Peyer's patch (tissue), 4 donors: ENCODE results near the gene SLC22A9. TPM values are rescaled to one million over a fixed set of nuclear protein-coding genes. Genes with fewer than 3 reads are reported as not detected.

ENCODE experiments used
- DNase-seq, 3 donors: peaks; one replicate each; pipeline ENCODE4 v3.0.0-alpha.2; 2017 to 2019
- H3K27ac ChIP-seq, 4 donors: fragments of 200-600 bp; sonication (generic); one replicate each; pipeline ENCODE4 v1.5.1; 2016 to 2019
- H3K27me3 ChIP-seq, 2 donors: fragments of 200-600 bp; sonication (generic); one replicate each; pipeline ENCODE4 v1.5.1; 2019
- H3K36me3 ChIP-seq, 3 donors: fragments of 200-600 bp; sonication (generic); one replicate each; pipeline ENCODE4 v1.5.1; 2016 to 2019
- H3K4me1 ChIP-seq, 4 donors: fragments of 200-600 bp; sonication (generic); one replicate each; pipeline ENCODE4 v1.5.1; 2016 to 2019
- H3K4me3 ChIP-seq, 4 donors: fragments of 200-600 bp; sonication (generic); 1 replicate in 3 of 4; 2 replicates in 1 of 4; pipeline ENCODE4 v1.5.1; 2016 to 2019; ENCODE audit warnings: mild to moderate bottlenecking in 1 of 4
- H3K9me3 ChIP-seq, 4 donors: fragments of 200-600 bp; sonication (generic); one replicate each; pipeline ENCODE4 v1.5.1; 2016 to 2019; ENCODE audit warnings: mild to moderate bottlenecking in 1 of 4
- CTCF ChIP-seq, 6 experiments: fragments of 450-650 bp in 4 of 6; fragments of 200-600 bp in 2 of 6; sonication (generic) in 1 of 6; IDR thresholded peaks; one replicate each; pipeline ENCODE4 v1.5.1; 2017 to 2019; ENCODE audit warnings: antibody characterized with exemption in 6 of 6, mild to moderate bottlenecking in 3 of 6, moderate library complexity in 1 of 6
- POLR2A ChIP-seq, 2 donors: fragments of 450-650 bp; IDR thresholded peaks; one replicate each; pipeline ENCODE4 v1.5.1; 2017; ENCODE audit warnings: antibody characterized with exemption in 2 of 2, mild to moderate bottlenecking in 2 of 2, moderate library complexity in 2 of 2
- total RNA-seq, 4 donors: library from RNA; depleted of rRNA; stranded (reverse); fragments of >200 nt; gene quantifications; one replicate each; pipeline ENCODE4 v1.1.0, GENCODE V29; 2016

Gene SLC22A9
- total RNA-seq, 4 donors from 2014 or later, result not detected

GRCh38 chr11:63395697-63396096 is 26.1 kb downstream of the SLC22A9 start:
- Histone ChIP-seq H3K27ac (no peak overlapping the region), H3K4me1 (no peaks in the 10 kb centered on the region), H3K4me3 (no peak overlapping the region), H3K36me3 (no peaks in the 10 kb centered on the region), H3K27me3 (no peaks in the 10 kb centered on the region), H3K9me3 (no peaks in the 10 kb centered on the region)
- DNase-seq, result no peak
- TF ChIP-seq CTCF (IDR thresholded peaks at IDR 0.05) (no peak), POLR2A (IDR thresholded peaks at IDR 0.05) (no peak)

- no peak for DNase-seq
- no peaks in the 10 kb centered on the region for H3K4me1 ChIP-seq
- no peak overlapping the region for H3K27ac ChIP-seq
- no peak overlapping the region for H3K4me3 ChIP-seq
- H3K36me3 ChIP-seq, result no peaks in the 10 kb centered on the region
- TF ChIP-seq POLR2A (IDR thresholded peaks at IDR 0.05), result no peak
- no peak for TF ChIP-seq CTCF (IDR thresholded peaks at IDR 0.05)
- H3K27me3 ChIP-seq, result no peaks in the 10 kb centered on the region
- no peaks in the 10 kb centered on the region for H3K9me3 ChIP-seq
Measured at GRCh38 chr11:63404161-63404935, 34.8 kb downstream of the SLC22A9 start.

- no peaks in the 10 kb centered on the region for H3K36me3 ChIP-seq
- no peaks in the 10 kb centered on the region for H3K27me3 ChIP-seq
- no peak overlapping the region for H3K27ac ChIP-seq
- no peak overlapping the region for H3K4me3 ChIP-seq
- no peaks in the 10 kb centered on the region for H3K9me3 ChIP-seq
- DNase-seq, result no peak
- no peaks in the 10 kb centered on the region for H3K4me1 ChIP-seq
- TF ChIP-seq CTCF (IDR thresholded peaks at IDR 0.05) (no peak), POLR2A (IDR thresholded peaks at IDR 0.05) (no peak)
Measured at GRCh38 chr11:63405114-63405513, 35.5 kb downstream of the SLC22A9 start.

- H3K27ac ChIP-seq, result no peak overlapping the region
- no peaks in the 10 kb centered on the region for H3K4me1 ChIP-seq
- no peaks in the 10 kb centered on the region for H3K36me3 ChIP-seq
- no peak overlapping the region for H3K4me3 ChIP-seq
- no peaks in the 10 kb centered on the region for H3K9me3 ChIP-seq
- H3K27me3 ChIP-seq, result no peaks in the 10 kb centered on the region
- no peak for DNase-seq
- no peak for TF ChIP-seq POLR2A (IDR thresholded peaks at IDR 0.05)
- TF ChIP-seq CTCF (IDR thresholded peaks at IDR 0.05), result no peak
Measured at GRCh38 chr11:63406458-63406857, 36.9 kb downstream of the SLC22A9 start.

- no peak overlapping the region for H3K27ac ChIP-seq
- no peak for DNase-seq
Measured at GRCh38 chr11:63417174-63417852, 47.7 kb downstream of the SLC22A9 start.

More at GRCh38 chr11:63417174-63417852, 47.7 kb downstream of the SLC22A9 start:
- Histone ChIP-seq H3K4me1 (no peaks in the 10 kb centered on the region), H3K36me3 (no peaks in the 10 kb centered on the region), H3K27me3 (no peaks in the 10 kb centered on the region), H3K4me3 (no peak overlapping the region), H3K9me3 (no peaks in the 10 kb centered on the region)
- TF ChIP-seq POLR2A (IDR thresholded peaks at IDR 0.05) (no peak), CTCF (IDR thresholded peaks at IDR 0.05) (no peak)
